ENCODE results near the gene SPATA13.
"Not testable (repeated sequence)": the region's sequence is repeated elsewhere in the genome, so short reads cannot be mapped to it uniquely, and the experiment has no call there.

Gene SPATA13

DNA sequence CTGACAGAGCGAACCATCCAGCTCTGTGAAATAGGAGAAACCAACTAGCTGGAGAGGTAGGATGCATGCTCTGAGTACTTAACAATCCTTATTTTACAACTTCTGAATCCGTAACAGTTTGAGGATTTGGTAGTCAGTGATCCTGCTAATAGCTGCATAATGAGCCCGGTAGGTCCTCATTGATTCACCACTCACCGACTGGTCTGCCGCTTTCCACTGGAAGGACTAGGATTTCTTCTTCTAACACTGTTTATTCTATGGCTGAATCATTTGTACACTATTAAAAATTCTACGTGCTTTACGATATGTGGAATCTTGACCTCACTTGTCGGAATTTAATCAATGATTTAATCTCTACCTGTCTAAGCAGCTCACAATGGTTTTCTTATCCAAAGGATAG lies 33.9 kb downstream of the SPATA13 start:
- DNase-seq (ENCODE audit: low read depth in 2 of 2), result no peak

DNA sequence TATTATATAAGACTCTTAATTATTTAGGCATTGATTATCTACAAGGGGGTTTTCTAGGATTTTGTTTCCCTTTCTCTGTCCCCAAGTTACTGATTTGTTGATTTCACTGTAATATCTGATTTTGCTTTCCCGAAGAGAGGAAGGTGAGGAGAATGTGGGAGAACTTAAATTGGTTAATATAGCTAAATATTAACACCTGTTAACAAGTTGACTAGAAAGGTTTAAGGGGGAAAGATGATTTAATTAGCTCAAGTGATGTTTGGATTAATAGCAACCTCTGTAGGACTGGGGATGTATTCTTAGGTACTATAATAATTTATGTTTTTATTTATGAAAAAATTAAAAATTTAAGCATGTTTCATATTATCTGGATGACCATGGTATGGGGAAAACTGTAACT lies 35.1 kb downstream of the SPATA13 start:
- DNase-seq (ENCODE audit: low read depth in 2 of 2), result no peak

DNA sequence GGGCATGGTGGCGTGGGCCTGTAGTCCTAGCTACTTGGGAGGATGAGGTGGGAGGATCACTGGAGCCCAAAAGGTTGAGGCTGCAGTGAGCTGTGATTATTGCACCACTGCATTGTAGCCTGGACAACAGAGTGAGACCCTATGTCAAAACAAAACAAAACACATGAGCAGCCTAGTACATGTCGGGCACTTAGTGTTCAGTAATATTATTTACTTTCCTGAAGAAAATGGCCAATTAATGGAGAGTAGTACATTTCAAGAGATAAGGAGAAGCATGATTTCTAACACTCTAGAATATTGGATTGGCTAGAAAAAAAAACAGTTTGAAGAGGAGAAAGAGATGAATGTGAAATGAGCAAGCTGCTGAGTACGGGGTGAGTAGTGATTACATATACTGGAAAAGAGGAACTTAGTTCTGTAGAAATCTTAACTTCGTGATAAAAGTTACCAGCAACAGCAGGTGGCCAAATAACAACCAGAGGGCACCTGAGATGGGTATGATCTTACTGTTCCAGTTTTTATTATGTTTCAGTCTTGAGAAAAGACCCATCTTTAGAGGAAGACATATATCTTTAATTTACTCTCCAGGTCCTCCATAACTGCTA lies 36.2 kb downstream of the SPATA13 start:
- no peak for DNase-seq (ENCODE audit: low read depth in 2 of 2)

DNA sequence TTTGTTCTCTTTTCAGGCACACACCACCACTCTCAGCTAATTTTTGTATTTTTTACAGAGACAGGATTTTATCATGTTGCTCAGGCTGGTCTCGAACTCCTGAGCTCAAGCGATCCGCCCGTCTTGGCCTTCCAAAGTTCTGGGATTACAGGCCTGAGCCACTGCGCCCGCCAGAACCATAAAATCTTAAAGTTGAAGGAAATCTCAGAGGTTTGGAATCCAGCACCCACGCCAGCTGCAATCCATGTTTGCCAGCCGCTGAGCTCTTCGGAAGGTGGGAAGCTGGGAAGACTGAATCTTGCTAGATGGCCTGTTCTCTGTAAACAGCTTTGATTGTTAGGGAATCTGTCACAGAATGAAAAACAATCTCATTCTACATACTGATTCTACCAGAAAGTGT lies 38.5 kb downstream of the SPATA13 start:
- no peak for DNase-seq (ENCODE audit: low read depth in 2 of 2)

GRCh38 chr13:24202215-24202614 lies 41.7 kb downstream of the SPATA13 start:
- no peak for DNase-seq (ENCODE audit: low read depth in 2 of 2)

- DNase-seq (ENCODE audit: low read depth in 2 of 2), result no peak
Observed at GRCh38 chr13:24203273-24203672, 42.8 kb downstream of the SPATA13 start.

GRCh38 chr13:24203811-24204210 lies 43.3 kb downstream of the SPATA13 start:
- no peak for DNase-seq (ENCODE audit: low read depth in 2 of 2)

- DNase-seq (ENCODE audit: low read depth in 2 of 2), result not testable (repeated sequence)
Observed at GRCh38 chr13:24205076-24205475, 44.6 kb downstream of the SPATA13 start.

DNA sequence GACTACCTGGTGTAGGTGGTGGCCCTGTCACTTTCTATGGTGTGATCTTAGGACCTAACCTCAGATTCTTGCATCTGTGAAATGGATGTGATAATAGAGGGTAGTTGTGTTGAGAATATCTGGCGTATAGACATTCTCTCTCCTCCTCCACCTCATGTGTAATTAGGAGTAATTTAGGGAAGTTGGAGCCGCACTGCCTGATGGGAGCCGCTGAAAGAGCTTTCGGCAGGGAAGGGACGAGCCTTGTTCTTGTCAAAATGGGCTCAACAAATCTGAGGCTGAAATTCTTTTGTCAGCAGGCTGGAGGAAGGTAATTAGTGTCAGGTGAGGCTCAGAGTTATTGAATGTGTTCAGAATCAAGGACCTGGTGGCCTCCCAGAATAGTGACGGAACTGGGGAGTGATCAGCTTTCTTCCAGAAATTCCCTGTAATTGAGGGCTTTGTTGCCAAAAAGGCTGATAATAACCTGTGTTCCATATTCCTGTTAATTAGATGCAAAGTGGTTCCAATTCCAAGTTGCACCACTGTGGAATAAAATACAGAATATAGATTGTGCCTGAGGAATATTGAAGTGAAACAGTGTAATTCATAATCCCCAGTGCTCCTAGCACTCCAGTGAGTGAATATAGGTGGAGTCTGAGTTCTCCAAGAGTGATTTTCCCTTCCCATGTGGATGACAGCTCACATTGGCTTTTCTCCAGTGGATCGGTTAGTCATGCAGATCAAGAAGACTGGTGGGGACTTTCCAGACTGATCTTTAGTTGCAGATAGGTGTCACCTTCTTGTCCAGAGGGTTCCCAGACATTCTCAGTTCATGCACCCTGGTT lies 47.5 kb downstream of the SPATA13 start:
- DNase-seq (ENCODE audit: low read depth in 2 of 2), result no peak

GRCh38 chr13:24209138-24209537 lies 48.6 kb downstream of the SPATA13 start:
- DNase-seq (ENCODE audit: low read depth in 2 of 2), result no peak

- DNase-seq (ENCODE audit: low read depth in 2 of 2), result no peak
Observed at GRCh38 chr13:24212254-24212653, 51.7 kb downstream of the SPATA13 start.

- DNase-seq (ENCODE audit: low read depth in 2 of 2), result no peak
Observed at GRCh38 chr13:24212674-24213073, 52.2 kb downstream of the SPATA13 start.

DNA sequence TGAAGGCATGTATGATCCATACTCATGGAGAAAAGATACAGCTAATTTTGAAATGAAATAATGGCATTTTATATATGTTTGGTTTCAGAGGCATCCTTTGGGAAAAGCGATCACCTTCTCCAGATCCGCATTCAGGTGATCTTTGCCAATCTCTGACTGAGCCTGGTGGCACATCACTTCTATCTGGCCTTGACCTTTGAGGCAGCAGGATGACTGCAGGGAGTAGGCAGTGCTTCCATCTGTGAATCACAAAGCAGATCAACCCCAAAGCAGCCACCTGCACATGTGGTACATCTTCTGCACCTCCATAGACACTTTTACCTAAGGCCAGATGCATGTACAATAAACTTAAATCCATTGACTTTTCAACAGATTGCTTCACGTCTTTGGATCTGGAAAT lies 53.4 kb downstream of the SPATA13 start:
- DNase-seq (ENCODE audit: low read depth in 2 of 2), result no peak

GRCh38 chr13:24214528-24214927 lies 54.0 kb downstream of the SPATA13 start:
- DNase-seq (ENCODE audit: low read depth in 2 of 2), result no peak

DNA sequence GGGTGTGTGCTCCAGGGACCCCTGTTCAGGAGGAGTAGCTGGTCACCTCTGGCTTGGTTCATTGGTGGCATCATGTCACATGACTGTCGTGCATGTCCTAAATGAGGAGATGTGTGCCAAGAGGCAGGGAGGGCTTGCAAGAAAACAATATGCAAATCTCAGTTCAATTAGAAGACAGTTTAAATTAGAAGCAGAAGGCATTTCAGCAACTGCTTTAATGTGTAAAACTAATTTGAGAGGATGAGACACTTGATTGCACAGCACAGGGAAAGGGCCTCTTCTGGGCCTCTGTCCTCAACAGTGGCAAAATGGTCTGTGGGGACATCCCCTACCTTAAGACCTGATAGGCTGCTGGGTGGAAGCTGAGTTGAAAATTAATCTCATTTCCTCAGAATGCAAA lies 54.6 kb downstream of the SPATA13 start:
- DNase-seq (ENCODE audit: low read depth in 2 of 2), result no peak

GRCh38 chr13:24215732-24216131 lies 55.2 kb downstream of the SPATA13 start:
- DNase-seq (ENCODE audit: low read depth in 2 of 2), result no peak

- DNase-seq (ENCODE audit: low read depth in 2 of 2), result no peak
Observed at GRCh38 chr13:24216176-24216575, 55.7 kb downstream of the SPATA13 start.

DNA sequence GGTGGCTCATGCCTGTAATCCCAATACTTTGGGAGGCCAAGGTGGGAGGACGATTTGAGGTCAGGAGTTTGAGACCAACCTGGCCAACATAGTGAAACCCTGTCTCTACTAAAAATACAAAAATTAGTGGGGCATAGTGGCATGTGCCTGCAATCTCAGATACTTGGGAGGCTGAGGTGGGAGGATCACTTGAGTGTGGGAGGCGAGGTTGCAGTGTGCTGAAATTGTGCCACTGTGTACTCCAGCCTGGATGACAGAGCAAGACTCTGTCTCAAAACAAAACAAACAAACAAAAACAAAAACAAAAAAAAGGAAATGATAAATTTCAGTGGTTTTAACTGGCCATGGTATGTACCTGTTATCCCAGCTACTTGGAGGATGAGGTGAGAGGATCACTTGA lies 56.3 kb downstream of the SPATA13 start:
- not testable (repeated sequence) for DNase-seq (ENCODE audit: low read depth in 2 of 2)

DNA sequence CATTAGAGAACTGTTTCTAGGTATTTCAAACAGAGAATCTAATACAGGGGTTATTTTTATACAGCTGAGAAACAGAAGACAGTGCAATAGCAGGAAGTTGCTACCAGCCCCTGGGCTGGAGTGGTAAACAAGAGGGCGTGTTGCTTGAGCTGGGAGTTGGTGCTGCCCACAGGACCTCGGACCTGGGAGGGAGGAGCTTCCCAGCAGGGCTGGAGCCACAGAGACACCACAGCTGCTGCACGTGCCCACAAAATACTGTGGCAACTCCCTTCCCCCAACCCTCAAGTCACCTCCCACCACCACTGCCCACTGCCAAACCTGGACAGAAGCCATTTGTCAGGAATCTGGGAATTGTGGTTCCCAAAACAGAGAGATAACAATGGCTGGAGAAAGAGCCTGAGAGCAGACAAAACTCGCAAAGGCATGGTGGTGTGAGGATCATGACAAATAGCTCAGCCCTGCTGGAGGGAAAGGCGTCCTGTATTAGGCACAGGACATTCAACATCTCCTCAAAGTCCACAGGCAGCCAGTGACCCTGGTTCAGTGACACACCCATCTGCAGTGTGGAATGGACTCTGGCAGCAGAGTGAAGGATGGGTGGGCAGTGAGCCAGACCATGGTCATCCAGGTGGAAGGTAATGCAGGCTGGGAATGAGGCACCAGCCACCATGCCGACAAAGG lies 57.2 kb downstream of the SPATA13 start:
- DNase-seq (ENCODE audit: low read depth in 2 of 2), result no peak

DNA sequence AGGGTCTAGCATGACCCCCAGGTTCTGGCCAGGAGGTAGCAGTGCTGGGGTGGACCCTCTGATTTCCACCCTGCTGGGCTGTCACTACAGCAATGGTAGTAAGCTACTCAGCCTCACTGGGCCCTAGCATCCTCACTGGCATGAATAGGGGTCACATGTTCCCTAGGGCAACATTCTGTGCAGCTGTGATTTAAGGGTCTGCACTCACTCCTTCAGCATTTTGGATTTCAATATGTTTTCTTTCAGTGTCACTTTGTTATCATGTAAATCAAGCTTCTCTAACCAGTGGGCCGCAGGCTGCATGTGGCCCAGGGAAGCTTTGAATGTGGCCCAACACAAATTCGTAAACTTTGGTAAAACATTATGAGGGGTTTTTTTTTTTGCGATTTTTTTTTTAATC lies 57.8 kb downstream of the SPATA13 start:
- DNase-seq (ENCODE audit: low read depth in 2 of 2), result no peak

GRCh38 chr13:24218977-24219376 lies 58.5 kb downstream of the SPATA13 start:
- DNase-seq (ENCODE audit: low read depth in 2 of 2), result no peak

GRCh38 chr13:24220086-24220703 lies 59.7 kb downstream of the SPATA13 start:
- DNase-seq (ENCODE audit: low read depth in 2 of 2), result no peak
